PC-3 (cell line): Measurements from ENCODE around the gene VASN.

Experiments
- CTCF ChIP-seq: fragments of 300-600 bp; sonication (generic); conservative IDR thresholded peaks from 2 replicates; pipeline ENCODE4 v1.5.1; 2017; ENCODE audit warnings: antibody characterized with exemption, low read depth, mild to moderate bottlenecking, low read length
- EZH2phosphoT487 ChIP-seq: fragments of 300-600 bp; sonication (generic); IDR thresholded peaks from 2 replicates; pipeline ENCODE4 v1.6.1; 2018; ENCODE audit warnings: mild to moderate bottlenecking, antibody characterized with exemption, low read length, borderline replicate concordance

DNA sequence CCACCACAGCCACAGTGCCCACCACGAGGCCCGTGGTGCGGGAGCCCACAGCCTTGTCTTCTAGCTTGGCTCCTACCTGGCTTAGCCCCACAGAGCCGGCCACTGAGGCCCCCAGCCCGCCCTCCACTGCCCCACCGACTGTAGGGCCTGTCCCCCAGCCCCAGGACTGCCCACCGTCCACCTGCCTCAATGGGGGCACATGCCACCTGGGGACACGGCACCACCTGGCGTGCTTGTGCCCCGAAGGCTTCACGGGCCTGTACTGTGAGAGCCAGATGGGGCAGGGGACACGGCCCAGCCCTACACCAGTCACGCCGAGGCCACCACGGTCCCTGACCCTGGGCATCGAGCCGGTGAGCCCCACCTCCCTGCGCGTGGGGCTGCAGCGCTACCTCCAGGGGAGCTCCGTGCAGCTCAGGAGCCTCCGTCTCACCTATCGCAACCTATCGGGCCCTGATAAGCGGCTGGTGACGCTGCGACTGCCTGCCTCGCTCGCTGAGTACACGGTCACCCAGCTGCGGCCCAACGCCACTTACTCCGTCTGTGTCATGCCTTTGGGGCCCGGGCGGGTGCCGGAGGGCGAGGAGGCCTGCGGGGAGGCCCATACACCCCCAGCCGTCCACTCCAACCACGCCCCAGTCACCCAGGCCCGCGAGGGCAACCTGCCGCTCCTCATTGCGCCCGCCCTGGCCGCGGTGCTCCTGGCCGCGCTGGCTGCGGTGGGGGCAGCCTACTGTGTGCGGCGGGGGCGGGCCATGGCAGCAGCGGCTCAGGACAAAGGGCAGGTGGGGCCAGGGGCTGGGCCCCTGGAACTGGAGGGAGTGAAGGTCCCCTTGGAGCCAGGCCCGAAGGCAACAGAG is 10.5 kb downstream of the VASN start:
- no peak for TF ChIP-seq EZH2phosphoT487
- TF ChIP-seq CTCF: no peak
